Gastrocnemius medialis (tissue), 4 donors: Measurements from ENCODE around the gene BASP1.

ENCODE experiments used
- CTCF ChIP-seq, 5 experiments: fragments of 450-650 bp in 3 of 5; fragments of 200-600 bp in 2 of 5; sonication (generic) in 2 of 5; IDR thresholded peaks in 4 of 5; conservative IDR thresholded peaks in 1 of 5; 1 replicate in 4 of 5; 2 replicates in 1 of 5; pipeline ENCODE4 v1.5.1; 2016 to 2019; ENCODE audit warnings: antibody characterized with exemption in 5 of 5, mild to moderate bottlenecking in 3 of 5, moderate library complexity in 3 of 5
- POLR2A ChIP-seq, 2 donors: fragments of 450-650 bp; IDR thresholded peaks; one replicate each; pipeline ENCODE4 v1.6.1; 2017; ENCODE audit warnings: antibody characterized with exemption in 2 of 2, mild to moderate bottlenecking in 2 of 2, moderate library complexity in 2 of 2

GRCh38 chr5:17283121-17283415 is 65.6 kb downstream of the BASP1 start:
- TF ChIP-seq CTCF (IDR thresholded peaks at IDR 0.05 in 4 of 5, conservative IDR thresholded peaks at IDR 0.05 in 1 of 5) (no peak), POLR2A (IDR thresholded peaks at IDR 0.05) (no peak)
